HUES48 (cell line): ENCODE results near the gene ANKS1B.

Experiments
- H3K27ac ChIP-seq: one replicate; pipeline ENCODE4 v1.7.0; 2013; ENCODE audit warnings: low read depth, low read length, inconsistent platforms
- H3K27me3 ChIP-seq: 2 replicates; pipeline ENCODE4 v1.6.1; 2013; ENCODE audit warnings: mild to moderate bottlenecking, low read length; ENCODE audit not compliant: control insufficient read depth, insufficient read depth
- H3K36me3 ChIP-seq: 2 replicates; pipeline ENCODE4 v1.6.1; 2013; ENCODE audit warnings: low read length; ENCODE audit not compliant: control insufficient read depth, insufficient read depth
- H3K4me1 ChIP-seq: 2 replicates; pipeline ENCODE4 v1.6.1; 2013; ENCODE audit warnings: mild to moderate bottlenecking, low read length; ENCODE audit not compliant: control insufficient read depth, insufficient read depth
- H3K4me3 ChIP-seq: 2 replicates; pipeline ENCODE4 v1.5.1; 2013; ENCODE audit warnings: mild to moderate bottlenecking, low read depth, low read length
- H3K9ac ChIP-seq: 2 replicates; pipeline ENCODE4 v1.6.1; 2013; ENCODE audit warnings: mild to moderate bottlenecking, low read depth, low read length, moderate library complexity
- H3K9me3 ChIP-seq: 2 replicates; pipeline ENCODE4 v1.6.1; 2013; ENCODE audit warnings: low read length; ENCODE audit not compliant: control insufficient read depth, insufficient read depth

ANKS1B gene

DNA sequence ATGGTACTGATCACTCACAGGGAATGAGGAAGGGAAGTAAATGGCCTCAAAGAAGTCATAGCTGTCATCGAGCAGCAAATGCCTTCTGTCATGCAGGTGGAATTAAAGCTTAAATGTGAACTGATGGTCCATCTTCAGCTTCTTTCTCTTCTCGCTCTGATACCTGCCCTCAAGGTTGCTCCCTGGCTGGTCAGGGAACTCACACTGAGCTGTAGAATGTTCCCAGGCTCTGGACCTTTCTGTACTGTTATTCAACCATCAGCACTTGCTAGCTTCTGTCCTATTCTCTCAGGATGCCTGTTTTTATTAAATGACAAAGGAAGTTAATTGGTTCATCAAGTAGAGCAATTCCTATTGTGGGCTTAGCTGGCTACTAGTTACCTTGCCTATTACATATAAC lies 875.8 kb downstream of the ANKS1B start:
- Histone ChIP-seq H3K4me3 (no peak overlapping the region), H3K9me3 (no peaks in the 10 kb centered on the region), H3K36me3 (no peaks in the 10 kb centered on the region), H3K27me3 (no peaks in the 10 kb centered on the region), H3K27ac (no peak overlapping the region), H3K4me1 (peaks cover 5% of the 10 kb centered on the region; the same call in 1 of the 2 replicates), H3K9ac (no peak overlapping the region)

DNA sequence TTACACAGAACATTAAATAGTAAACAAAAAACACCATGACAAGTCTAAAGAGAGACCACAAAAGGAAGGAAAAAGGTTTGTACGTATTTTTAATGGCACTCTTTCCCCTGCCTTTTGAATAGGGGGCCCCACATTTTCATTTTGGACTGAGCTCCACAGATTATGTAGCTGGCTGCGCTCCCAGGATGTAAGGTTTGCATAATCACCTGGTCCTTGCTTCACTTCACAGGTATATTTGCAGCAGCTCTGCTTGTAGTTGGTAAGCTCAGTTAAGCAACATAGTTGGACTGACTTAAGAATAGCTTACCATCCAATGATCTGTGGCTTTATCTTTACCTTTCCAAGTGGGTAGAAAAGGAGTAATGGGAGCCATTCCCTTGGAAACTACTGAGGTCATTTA lies 885.0 kb downstream of the ANKS1B start:
- Histone ChIP-seq H3K9ac (no peak overlapping the region), H3K4me1 (no peaks in the 10 kb centered on the region), H3K27me3 (no peaks in the 10 kb centered on the region), H3K9me3 (no peaks in the 10 kb centered on the region), H3K4me3 (no peak overlapping the region), H3K36me3 (no peaks in the 10 kb centered on the region), H3K27ac (no peak overlapping the region)

DNA sequence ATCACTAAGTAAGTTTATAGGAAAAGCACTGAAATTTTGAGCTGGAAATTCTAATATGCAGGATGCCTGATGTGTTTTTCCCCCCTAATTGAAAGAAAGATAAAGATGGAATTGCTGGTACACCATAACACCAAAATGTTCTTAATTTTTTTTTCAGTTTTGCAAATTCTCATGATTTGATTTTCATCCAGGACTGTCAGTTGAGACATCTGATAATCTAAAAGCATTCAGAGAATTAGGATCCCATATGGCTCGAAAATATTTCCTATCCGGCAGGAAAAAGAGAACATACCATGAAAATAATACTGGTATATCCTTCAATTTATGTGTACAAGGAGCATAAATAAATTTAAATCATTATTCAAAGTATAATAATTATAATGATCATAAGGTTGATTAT lies 887.6 kb downstream of the ANKS1B start:
- no peaks in the 10 kb centered on the region for H3K27me3 ChIP-seq
- no peak overlapping the region for H3K27ac ChIP-seq
- H3K4me3 ChIP-seq: no peak overlapping the region

DNA sequence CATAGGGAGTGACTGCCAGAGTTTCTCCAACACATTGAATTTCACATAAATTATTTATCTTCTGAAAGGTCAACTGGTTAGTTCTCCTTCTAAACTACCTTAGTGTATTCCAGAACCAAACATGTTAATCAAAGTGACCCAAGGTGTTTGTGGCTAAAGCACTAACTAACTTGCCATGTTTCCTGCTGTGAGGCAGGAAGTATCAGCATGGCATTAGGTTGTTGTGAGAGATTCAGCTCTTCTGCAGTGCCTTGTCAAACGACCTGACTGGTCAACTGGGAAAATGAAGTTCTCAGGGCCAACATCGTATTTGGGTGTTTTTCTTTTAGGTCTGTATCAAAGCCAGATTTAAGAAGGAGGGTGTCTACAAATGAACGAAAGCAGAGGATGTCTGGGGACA lies 891.6 kb downstream of the ANKS1B start:
- Histone ChIP-seq H3K27ac (no peak overlapping the region), H3K4me1 (no peaks in the 10 kb centered on the region), H3K9me3 (no peaks in the 10 kb centered on the region), H3K4me3 (no peak overlapping the region), H3K36me3 (no peaks in the 10 kb centered on the region), H3K27me3 (no peaks in the 10 kb centered on the region), H3K9ac (no peak overlapping the region)

More for the DNA sequence above, 887.6 kb downstream of the ANKS1B start:
- no peaks in the 10 kb centered on the region for H3K9me3 ChIP-seq
- H3K4me1 ChIP-seq: no peaks in the 10 kb centered on the region
- H3K9ac ChIP-seq: no peak overlapping the region
- H3K36me3 ChIP-seq: no peaks in the 10 kb centered on the region

DNA sequence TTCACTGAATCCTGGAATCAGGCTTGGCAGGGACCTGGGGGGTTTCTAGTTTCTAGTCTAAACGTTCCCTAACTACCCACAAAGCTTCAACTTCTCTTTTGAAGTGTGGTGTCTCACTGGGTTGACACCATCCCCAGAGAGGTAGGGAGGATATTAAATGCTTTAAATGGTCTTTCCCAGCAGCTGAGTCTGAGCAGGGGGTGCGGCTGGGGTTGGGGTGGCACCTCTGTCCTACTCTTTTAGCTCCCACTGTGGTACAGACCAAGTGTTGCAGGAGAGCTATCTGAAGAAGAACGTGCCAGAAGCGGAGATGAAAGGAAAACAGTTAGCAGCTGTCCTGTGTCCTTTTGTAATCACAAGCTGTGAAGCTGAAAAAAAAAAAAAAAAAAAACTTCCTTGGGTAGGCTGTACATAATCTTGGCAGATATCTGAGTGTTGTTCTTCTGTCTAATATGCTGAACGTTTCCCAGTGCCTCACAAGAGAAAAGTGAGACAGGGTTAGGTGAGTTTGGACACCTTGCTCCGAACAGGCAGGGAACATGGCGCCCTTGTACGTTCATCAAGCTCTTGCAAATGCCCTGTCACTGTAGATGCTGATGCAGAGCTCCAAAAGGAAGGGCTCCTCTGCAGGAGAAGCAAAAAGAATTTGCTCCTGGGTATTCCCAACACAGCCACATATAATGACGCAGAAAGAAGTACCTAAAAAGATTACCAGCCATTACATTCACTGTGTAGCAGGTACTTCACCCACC lies 892.5 kb downstream of the ANKS1B start:
- H3K4me1 ChIP-seq: peaks cover 4% of the 10 kb centered on the region
- H3K4me3 ChIP-seq: no peak overlapping the region
- no peaks in the 10 kb centered on the region for H3K27me3 ChIP-seq
- H3K9ac ChIP-seq: no peak overlapping the region
- H3K27ac ChIP-seq: no peak overlapping the region
- no peaks in the 10 kb centered on the region for H3K36me3 ChIP-seq
- H3K9me3 ChIP-seq: no peaks in the 10 kb centered on the region

DNA sequence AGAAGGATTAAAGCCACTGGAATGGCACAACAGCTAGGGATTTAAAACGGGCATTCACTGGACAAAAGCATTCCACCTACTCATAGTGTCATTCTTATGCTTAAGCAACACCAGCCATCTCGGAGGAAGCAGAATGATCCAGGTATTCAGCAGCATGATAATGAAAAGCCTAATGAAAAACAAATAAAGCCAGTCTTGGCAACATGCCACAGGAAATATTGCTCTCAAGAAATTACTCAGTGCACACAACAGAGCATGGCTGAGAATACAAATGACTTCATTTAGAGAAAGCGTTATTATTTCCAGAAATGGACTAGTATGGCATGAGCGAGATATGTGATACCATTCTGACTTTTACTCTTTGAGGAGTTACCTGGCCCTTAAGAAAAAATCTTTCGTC lies 897.5 kb downstream of the ANKS1B start:
- H3K4me3 ChIP-seq: no peak overlapping the region
- H3K27ac ChIP-seq: no peak overlapping the region
- H3K9me3 ChIP-seq: no peaks in the 10 kb centered on the region
- no peaks in the 10 kb centered on the region for H3K36me3 ChIP-seq
- peaks cover 14% of the 10 kb centered on the region for H3K4me1 ChIP-seq
- no peaks in the 10 kb centered on the region for H3K27me3 ChIP-seq
- H3K9ac ChIP-seq: no peak overlapping the region; the same call in 1 of the 2 replicates

DNA sequence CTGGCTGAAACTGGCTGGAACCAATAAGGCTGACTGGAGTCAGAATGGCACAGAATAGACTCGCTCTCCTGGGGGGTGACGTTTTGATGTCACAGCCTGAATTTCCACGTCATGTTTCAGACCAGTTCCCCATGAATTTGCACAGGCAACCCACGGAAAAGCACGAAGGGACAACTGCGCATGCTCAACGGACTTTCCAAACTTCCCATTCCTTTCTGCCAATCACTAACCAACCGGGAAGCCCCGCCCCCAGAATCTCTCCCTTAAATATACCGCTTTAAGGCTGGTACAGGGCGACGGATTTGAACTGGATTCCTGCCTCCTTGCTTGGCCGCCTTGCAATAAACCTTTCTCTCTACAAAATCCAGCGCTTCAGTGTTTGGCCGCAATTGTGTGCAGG lies 904.9 kb downstream of the ANKS1B start:
- H3K9me3 ChIP-seq: no peaks in the 10 kb centered on the region
- H3K36me3 ChIP-seq: no peaks in the 10 kb centered on the region
- H3K4me3 ChIP-seq: no peak overlapping the region
- no peaks in the 10 kb centered on the region for H3K4me1 ChIP-seq
- no peak overlapping the region for H3K27ac ChIP-seq
- no peak overlapping the region for H3K9ac ChIP-seq
- no peaks in the 10 kb centered on the region for H3K27me3 ChIP-seq

DNA sequence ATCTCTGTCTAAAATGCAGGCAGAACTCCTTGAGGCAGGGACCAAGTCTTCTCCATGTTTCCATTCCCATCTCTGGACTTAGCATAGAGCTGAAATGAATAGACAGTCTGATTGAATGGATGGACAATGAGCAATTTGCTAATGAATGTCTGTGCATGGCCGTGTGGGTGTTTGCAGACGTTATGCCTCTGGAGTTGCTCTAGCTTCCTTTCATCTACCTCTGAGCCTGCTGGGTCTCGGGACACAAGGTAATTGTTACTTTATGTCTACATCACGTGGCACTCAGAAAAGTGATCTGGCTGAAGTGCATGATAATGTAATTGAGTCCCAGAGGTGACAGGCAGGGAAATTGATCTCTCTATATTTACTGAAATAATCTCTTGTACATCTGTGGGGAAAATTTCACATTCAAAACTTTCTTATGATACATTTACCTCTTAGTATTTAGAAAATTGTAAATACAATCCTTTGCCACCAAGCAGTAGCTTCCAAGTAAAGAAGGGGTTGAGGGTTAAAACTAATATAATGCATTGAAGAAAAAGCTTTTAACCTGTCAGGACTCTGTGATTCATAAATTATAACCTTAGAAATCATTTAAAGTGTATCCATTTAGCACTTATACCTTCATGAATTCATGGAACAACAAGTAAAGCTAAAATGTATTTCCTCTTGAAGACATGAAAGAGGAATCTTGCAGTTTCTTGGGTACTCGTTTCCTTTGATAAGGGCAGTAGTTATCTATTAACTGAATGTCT lies 915.6 kb downstream of the ANKS1B start:
- no peak overlapping the region for H3K4me3 ChIP-seq
- H3K27me3 ChIP-seq: no peaks in the 10 kb centered on the region
- H3K9ac ChIP-seq: no peak overlapping the region
- no peaks in the 10 kb centered on the region for H3K4me1 ChIP-seq
- no peaks in the 10 kb centered on the region for H3K36me3 ChIP-seq
- H3K27ac ChIP-seq: no peak overlapping the region
- H3K9me3 ChIP-seq: no peaks in the 10 kb centered on the region

DNA sequence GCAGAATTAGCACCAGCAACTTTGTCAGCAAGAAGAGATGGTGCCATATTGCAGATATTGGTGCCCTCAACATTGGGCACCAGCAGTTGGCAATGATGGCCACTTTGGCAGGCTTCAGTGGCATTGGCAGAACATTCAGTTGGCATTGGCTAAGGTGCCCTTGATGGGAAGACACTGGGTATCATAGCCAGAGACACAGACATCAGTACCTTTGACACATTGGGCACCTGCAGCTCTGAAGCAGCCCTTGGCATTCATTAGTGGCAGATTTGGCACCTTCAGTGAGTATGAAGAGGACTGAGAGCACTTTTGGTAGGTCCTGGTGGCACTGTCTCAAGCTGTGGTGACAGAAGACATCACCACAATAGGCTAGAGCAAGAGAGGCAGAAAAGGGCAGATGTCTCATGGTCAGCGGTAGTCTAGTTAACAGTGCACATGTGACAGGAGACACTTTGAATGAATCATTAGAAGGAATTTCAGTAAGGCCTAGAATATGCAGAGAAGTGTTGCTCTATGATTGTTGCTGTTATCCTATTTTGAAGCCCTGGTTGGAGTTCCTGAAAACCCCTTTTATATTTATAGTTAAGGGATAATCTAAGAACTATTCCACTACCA lies 917.5 kb downstream of the ANKS1B start:
- H3K36me3 ChIP-seq: no peaks in the 10 kb centered on the region

DNA sequence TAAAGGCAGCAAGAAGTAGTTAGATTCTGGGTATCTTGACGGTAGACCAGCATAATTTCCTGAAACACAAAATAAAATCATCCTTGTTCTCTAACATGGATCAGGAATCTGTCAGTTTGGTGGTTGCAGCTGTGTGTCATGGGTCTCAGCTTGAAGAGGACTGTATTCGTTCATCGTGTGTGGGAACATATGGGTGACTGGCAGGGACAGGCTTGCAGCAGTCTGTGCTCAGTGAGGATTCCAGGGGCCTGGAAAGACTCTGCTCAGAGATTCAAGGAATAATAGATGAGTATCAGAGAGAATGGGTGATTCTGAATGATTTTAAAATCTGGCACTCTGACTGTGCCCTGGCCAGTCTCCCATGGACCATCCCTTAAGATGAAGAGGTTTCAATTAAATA lies 918.0 kb downstream of the ANKS1B start:
- Histone ChIP-seq H3K4me1 (no peaks in the 10 kb centered on the region), H3K9ac (no peak overlapping the region), H3K9me3 (no peaks in the 10 kb centered on the region), H3K27ac (no peak overlapping the region), H3K27me3 (no peaks in the 10 kb centered on the region), H3K4me3 (no peak overlapping the region), H3K36me3 (no peaks in the 10 kb centered on the region)

More for the DNA sequence above, 917.5 kb downstream of the ANKS1B start:
- Histone ChIP-seq H3K27ac (no peak overlapping the region), H3K9me3 (no peaks in the 10 kb centered on the region), H3K9ac (no peak overlapping the region), H3K27me3 (no peaks in the 10 kb centered on the region), H3K4me3 (no peak overlapping the region), H3K4me1 (no peaks in the 10 kb centered on the region)

DNA sequence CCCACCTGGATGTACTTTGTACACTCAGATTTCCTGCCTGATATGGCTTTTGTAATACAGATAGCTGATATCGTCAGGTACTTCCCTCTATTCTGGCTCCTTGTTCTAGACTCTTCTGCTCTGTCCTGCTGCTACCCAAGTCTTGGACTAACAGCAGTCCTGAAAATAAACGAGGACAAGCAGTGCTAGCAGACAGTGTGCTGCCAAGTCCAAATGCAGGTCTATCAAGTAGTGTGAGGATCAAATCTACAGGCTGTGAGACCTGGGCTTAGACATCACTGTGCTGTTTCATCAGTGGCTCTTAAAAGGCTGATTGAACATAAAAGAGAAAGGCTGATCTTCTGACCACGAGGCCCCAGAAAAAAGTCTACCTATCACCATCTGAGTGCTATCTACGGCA lies 921.6 kb downstream of the ANKS1B start:
- no peaks in the 10 kb centered on the region for H3K4me1 ChIP-seq
- H3K4me3 ChIP-seq: no peak overlapping the region
- no peak overlapping the region for H3K27ac ChIP-seq

More for the DNA sequence above, 921.6 kb downstream of the ANKS1B start:
- Histone ChIP-seq H3K36me3 (no peaks in the 10 kb centered on the region), H3K9me3 (no peaks in the 10 kb centered on the region), H3K9ac (no peak overlapping the region), H3K27me3 (no peaks in the 10 kb centered on the region)
